Endothelial cell of coronary artery (primary cell): ENCODE results near the gene ABITRAM. TPM values are rescaled to one million over a fixed set of nuclear protein-coding genes. Genes with fewer than 3 reads are reported as not detected.

ENCODE experiments used
- total RNA-seq: library from RNA; depleted of rRNA; stranded (reverse); fragments of >200 nt; gene quantifications from 2 replicates; pipeline ENCODE4 v1.2.3, GENCODE V29; 2014

ABITRAM gene, protein sequence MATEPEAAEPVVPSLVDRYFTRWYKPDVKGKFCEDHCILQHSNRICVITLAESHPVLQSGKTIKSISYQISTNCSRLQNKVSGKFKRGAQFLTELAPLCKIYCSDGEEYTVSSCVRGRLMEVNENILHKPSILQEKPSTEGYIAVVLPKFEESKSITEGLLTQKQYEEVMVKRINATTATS
- total RNA-seq, result 3.5 and 4.9 TPM in 2 replicates

DNA sequence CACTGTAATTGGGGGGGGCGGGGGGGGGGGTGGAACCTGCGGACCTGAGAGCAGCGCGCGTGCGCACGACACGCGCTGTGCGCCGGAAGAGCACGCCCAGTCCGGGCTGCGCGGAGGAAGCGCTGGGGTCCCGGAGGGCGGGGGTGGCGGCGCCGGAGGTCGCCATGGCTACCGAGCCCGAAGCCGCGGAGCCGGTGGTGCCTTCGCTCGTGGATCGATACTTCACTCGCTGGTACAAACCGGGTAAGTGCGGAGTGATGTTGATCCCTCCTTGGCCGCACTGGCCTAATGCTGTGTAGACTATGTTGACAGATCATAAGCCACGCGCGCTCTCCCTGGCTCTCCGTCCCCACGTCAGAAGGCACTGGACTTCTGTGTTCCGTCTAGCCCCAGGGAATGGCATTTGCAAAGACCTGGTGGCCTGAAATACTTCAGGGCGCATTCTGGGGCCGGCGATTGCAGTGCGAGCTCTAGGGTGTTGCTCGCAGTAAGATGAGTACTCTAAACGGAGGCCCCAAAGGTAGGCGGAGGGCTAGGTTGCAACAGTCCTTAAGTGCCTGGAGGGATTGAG, at the start of gene ABITRAM:
ABITRAM (plus strand) TSS at position 78 of the 571 bp plus-strand sequence; CDS start at position 165, 87 bp downstream.

DNA sequence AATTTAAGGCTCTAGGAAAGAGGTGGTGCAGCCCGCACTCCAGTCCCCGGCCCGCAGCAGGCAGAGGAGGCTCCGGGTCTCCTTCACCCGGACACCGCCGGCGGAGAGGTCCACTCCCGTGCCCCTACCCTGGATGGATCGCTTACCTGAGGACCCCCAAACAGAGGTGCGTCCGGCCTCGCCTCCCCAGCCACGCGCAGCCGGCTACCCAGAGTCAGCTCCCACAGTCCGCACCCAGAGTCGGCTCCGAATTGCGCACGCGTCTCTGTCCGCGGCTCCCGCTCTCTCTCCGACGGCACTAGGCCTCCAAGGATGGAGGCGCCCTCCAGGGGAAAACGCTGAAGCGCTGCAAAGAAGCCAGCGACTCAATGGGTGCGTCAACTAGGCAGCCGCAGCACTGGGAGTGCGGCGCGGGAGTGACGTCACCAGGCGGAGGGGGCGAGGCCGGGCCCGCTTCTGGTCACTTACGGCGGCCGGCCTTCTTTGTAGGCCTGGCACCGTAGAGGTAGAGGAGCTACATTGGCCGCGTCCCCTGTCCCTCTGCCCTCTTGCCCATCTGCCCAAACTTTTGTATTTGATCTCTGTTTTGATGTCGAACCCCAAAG, 380 bp upstream of the ABITRAM start, which contains the start of gene ELP1:
ELP1 (minus strand) TSS at position 407 of the 605 bp plus-strand sequence. CDS start 2,978 bp downstream, outside the sequence.

Other genes with a start within 250 kb of the ABITRAM start
- gene ACTL7B, start 78.4 kb upstream of the ABITRAM start, total RNA-seq, result under 0.01 and 0.09 TPM in 2 replicates
- not detected in 2 replicates for gene ACTL7A, start 72.1 kb upstream of the ABITRAM start, total RNA-seq
- 28.8 and 34.8 TPM in 2 replicates for gene ELP1, start 276 bp upstream of the ABITRAM start, total RNA-seq
- 103 and 110 TPM in 2 replicates for gene CTNNAL1, start 79.1 kb downstream of the ABITRAM start, total RNA-seq
- gene TMEM245, start 185.5 kb downstream of the ABITRAM start, total RNA-seq, result 35.3 and 50.6 TPM in 2 replicates
- gene FRRS1L, start 232.8 kb downstream of the ABITRAM start, total RNA-seq, result 0.28 TPM in 1 of 2 replicates, not detected in the other